ENCODE results near the gene EPC2.

The EPC2 gene

DNA sequence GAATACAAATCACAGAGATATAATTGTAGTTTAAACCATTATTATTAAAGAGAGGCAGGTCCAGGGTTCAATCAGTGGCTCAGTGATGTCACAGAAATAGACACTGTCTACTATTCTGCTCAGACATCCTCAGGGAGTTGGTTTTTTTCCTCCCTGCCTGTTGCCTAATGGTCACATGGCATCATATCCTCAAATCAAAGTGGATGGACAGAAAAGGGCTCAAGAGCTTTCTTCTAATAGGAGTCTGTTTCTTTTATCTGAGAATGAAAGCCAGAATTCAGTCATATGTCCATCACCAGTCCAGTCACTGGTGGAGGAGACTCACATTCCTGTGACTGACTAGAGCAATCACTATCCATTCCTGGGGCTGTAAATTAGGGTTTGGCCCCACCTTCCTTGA is 27.9 kb upstream of the EPC2 start:
- ChIA-PET POLR2A (no interaction called here), CTCF (interaction anchor here (0.7 kb wide), 1 partner anchor 381 kb away, joined by 4 read pairs; no protein-coding TSS in a partner anchor)
- no peak overlapping the region for H3K4me3 ChIP-seq (ENCODE audit: low read depth, low read length)
- H3K36me3 ChIP-seq (ENCODE audit: control insufficient read depth in 2 of 2, insufficient read depth in 1 of 2, low read length in 2 of 2): no peaks in the 10 kb centered on the region
- peaks cover 10% of the 10 kb centered on the region for H3K4me1 ChIP-seq (ENCODE audit: control insufficient read depth, insufficient read depth, low read length)
- no peak for TF ChIP-seq ZNF350 (tag by site-specific recombination; IDR thresholded peaks at IDR 0.05)
- TF ChIP-seq ZNF335 (tag by site-specific recombination; conservative IDR thresholded peaks at IDR 0.05): 0 out of 2 replicates have a peak, but pooled peaks have one; percentile 6
- no peaks in the 10 kb centered on the region for H3K9me3 ChIP-seq (ENCODE audit: control insufficient read depth, insufficient read depth, low read depth, low read length)
- no peak overlapping the region for H3K27ac ChIP-seq (ENCODE audit: extremely low read depth, low read depth, low read length)

DNA sequence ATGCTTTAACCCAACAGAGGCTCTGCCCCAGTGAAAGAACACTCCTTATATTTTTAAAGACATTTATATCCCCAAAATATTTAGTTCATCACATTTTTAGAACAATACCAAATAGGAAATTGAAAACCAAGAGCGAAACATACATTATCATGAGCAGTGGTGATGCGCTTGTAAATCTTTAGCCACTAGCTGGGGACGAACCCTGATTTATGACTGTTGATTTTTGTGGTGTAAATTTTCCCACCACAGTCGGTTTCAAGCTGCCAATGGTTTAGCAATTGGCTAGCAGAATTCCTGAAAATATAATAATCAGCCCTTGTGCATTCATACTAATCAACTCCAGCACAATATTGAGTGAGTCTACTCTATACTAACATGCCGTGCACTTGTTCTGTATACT is 27.3 kb upstream of the EPC2 start:
- Histone ChIP-seq H3K4me1 (ENCODE audit: control insufficient read depth, insufficient read depth, low read length) (peaks cover 10% of the 10 kb centered on the region), H3K27ac (ENCODE audit: extremely low read depth, low read depth, low read length) (no peak overlapping the region), H3K4me3 (ENCODE audit: low read depth, low read length) (no peak overlapping the region), H3K9me3 (ENCODE audit: control insufficient read depth, insufficient read depth, low read depth, low read length) (no peaks in the 10 kb centered on the region), H3K36me3 (ENCODE audit: control insufficient read depth in 2 of 2, insufficient read depth in 1 of 2, low read length in 2 of 2) (no peaks in the 10 kb centered on the region)
- TF ChIP-seq KLF16 (tag by site-specific recombination; IDR thresholded peaks at IDR 0.05): no peak
- CTCF ChIA-PET: no interaction called here
- POLR2A ChIA-PET: no interaction called here

DNA sequence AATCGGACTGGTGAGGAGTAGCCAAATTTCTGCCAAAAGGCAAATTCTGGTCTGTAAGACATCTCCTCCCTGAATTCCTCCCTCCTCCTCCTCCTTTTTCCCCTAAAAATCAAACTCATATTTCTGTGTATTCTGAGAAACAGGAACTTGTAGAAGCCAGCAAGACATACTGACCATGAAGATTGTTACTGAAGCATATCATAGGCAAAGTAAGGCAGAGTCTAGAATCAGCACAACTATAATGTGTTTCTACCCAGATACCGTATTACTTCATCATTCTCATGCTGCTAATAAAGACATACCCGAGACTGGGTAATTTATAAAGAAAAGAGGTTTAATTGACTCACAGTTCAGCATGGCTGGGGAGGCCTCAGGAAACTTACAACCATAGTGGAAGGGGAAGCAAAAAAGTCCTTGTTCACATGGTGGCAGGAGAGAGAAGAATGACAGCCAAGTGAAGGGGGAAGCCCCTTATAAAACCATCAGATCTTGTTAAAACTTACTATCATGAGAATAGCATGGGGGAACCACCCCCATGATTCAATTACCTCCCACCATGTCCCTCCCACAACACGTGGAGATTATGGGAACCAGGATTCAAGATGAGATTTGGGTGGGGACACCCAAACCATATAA is 24.9 kb upstream of the EPC2 start:
- TF ChIP-seq ZNF223 (tag by site-specific recombination; IDR thresholded peaks at IDR 0.05): no peak
- TF ChIP-seq KLF16 (tag by site-specific recombination; IDR thresholded peaks at IDR 0.05): no peak
- H3K36me3 ChIP-seq (ENCODE audit: control insufficient read depth in 2 of 2, insufficient read depth in 1 of 2, low read length in 2 of 2): no peaks in the 10 kb centered on the region
- no peak overlapping the region for H3K4me3 ChIP-seq (ENCODE audit: low read depth, low read length)
- ChIA-PET POLR2A (no interaction called here), CTCF (interaction anchor here (0.7 kb wide), 1 partner anchor 12 kb away, joined by 4 read pairs; no protein-coding TSS in a partner anchor)
- no peak overlapping the region for H3K27ac ChIP-seq (ENCODE audit: extremely low read depth, low read depth, low read length)
- no peaks in the 10 kb centered on the region for H3K9me3 ChIP-seq (ENCODE audit: control insufficient read depth, insufficient read depth, low read depth, low read length)
- 0 out of 2 replicates have a peak, but pooled peaks cover 1% of the 10 kb centered on the region for H3K4me1 ChIP-seq (ENCODE audit: control insufficient read depth, insufficient read depth, low read length)

DNA sequence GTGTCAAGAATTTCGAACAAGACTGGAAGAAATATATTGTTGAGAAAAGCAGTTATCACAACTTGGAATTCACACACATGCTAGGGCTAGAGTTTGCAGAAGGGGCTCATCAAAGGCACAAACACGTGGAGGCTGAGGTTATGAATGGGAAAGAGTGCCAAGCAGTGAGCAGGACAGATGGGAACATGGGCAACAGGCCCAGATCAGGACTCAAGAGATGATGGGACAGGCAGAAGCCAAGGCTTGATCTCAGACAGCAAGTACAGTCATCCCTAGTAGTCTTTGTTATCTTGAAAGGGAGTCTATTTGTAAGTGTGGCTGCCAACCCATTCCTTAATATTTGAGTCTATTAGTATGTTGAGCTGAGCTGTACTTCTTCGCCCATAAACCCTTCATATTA is 22.2 kb upstream of the EPC2 start:
- Histone ChIP-seq H3K4me1 (ENCODE audit: control insufficient read depth, insufficient read depth, low read length) (no peaks in the 10 kb centered on the region), H3K9me3 (ENCODE audit: control insufficient read depth, insufficient read depth, low read depth, low read length) (no peaks in the 10 kb centered on the region), H3K36me3 (ENCODE audit: control insufficient read depth in 2 of 2, insufficient read depth in 1 of 2, low read length in 2 of 2) (no peaks in the 10 kb centered on the region), H3K27ac (ENCODE audit: extremely low read depth, low read depth, low read length) (no peak overlapping the region), H3K4me3 (ENCODE audit: low read depth, low read length) (no peak overlapping the region)
- no peak for TF ChIP-seq SCRT2 (tag by site-specific recombination; IDR thresholded peaks at IDR 0.05)
- no peak for TF ChIP-seq GLI4 (tag by site-specific recombination; IDR thresholded peaks at IDR 0.05)
- no peak for TF ChIP-seq KLF10 (tag by site-specific recombination; IDR thresholded peaks at IDR 0.05)
- TF ChIP-seq REPIN1 (tag by site-specific recombination; IDR thresholded peaks at IDR 0.05; ENCODE audit: low read depth): no peak
- no peak for TF ChIP-seq ZNF16 (tag by site-specific recombination; IDR thresholded peaks at IDR 0.05; ENCODE audit: low read depth)
- TF ChIP-seq, protein P1, sequence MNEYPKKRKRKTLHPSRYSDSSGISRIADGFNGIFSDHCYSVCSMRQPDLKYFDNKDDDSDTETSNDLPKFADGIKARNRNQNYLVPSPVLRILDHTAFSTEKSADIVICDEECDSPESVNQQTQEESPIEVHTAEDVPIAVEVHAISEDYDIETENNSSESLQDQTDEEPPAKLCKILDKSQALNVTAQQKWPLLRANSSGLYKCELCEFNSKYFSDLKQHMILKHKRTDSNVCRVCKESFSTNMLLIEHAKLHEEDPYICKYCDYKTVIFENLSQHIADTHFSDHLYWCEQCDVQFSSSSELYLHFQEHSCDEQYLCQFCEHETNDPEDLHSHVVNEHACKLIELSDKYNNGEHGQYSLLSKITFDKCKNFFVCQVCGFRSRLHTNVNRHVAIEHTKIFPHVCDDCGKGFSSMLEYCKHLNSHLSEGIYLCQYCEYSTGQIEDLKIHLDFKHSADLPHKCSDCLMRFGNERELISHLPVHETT (tag by site-specific recombination; IDR thresholded peaks at IDR 0.05): no peak
- TF ChIP-seq ZNF629 (tag by site-specific recombination; IDR thresholded peaks at IDR 0.05): no peak
- TF ChIP-seq, protein P2, sequence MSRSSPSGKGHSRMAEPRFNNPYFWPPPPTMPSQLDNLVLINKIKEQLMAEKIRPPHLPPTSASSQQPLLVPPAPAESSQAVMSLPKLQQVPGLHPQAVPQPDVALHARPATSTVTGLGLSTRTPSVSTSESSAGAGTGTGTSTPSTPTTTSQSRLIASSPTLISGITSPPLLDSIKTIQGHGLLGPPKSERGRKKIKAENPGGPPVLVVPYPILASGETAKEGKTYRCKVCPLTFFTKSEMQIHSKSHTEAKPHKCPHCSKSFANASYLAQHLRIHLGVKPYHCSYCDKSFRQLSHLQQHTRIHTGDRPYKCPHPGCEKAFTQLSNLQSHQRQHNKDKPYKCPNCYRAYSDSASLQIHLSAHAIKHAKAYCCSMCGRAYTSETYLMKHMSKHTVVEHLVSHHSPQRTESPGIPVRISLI (tag by site-specific recombination; IDR thresholded peaks at IDR 0.05): no peak
- no peak for TF ChIP-seq ZBTB17 (tag by site-specific recombination; IDR thresholded peaks at IDR 0.05)
- POLR2A ChIA-PET: no interaction called here
- CTCF ChIA-PET: no interaction called here

DNA sequence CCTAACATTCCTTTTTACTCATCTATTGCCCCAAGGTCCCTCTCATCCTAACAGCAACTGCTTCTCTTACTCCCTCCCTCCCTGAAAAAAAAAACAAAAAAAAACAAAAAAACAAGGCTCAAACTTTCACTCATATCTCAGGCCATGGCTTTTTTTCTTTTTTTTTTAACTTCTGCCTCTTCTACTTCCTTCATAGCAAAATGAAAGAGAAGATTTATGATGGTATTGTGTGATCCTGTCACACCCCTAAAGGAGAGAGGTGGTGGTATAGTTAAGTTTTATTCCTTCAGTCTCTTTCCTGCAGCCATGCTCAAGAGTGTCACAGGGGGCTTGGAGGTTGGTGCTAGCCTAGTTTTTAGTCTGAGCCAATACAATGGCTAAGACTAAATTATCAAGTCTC is 21.5 kb upstream of the EPC2 start:
- no peaks in the 10 kb centered on the region for H3K4me1 ChIP-seq (ENCODE audit: control insufficient read depth, insufficient read depth, low read length)
- H3K4me3 ChIP-seq (ENCODE audit: low read depth, low read length): no peak overlapping the region
- no peaks in the 10 kb centered on the region for H3K9me3 ChIP-seq (ENCODE audit: control insufficient read depth, insufficient read depth, low read depth, low read length)
- H3K36me3 ChIP-seq (ENCODE audit: control insufficient read depth in 2 of 2, insufficient read depth in 1 of 2, low read length in 2 of 2): no peaks in the 10 kb centered on the region
- ChIA-PET POLR2A (no interaction called here), CTCF (no interaction called here)
- no peak overlapping the region for H3K27ac ChIP-seq (ENCODE audit: extremely low read depth, low read depth, low read length)
- TF ChIP-seq, protein P3, sequence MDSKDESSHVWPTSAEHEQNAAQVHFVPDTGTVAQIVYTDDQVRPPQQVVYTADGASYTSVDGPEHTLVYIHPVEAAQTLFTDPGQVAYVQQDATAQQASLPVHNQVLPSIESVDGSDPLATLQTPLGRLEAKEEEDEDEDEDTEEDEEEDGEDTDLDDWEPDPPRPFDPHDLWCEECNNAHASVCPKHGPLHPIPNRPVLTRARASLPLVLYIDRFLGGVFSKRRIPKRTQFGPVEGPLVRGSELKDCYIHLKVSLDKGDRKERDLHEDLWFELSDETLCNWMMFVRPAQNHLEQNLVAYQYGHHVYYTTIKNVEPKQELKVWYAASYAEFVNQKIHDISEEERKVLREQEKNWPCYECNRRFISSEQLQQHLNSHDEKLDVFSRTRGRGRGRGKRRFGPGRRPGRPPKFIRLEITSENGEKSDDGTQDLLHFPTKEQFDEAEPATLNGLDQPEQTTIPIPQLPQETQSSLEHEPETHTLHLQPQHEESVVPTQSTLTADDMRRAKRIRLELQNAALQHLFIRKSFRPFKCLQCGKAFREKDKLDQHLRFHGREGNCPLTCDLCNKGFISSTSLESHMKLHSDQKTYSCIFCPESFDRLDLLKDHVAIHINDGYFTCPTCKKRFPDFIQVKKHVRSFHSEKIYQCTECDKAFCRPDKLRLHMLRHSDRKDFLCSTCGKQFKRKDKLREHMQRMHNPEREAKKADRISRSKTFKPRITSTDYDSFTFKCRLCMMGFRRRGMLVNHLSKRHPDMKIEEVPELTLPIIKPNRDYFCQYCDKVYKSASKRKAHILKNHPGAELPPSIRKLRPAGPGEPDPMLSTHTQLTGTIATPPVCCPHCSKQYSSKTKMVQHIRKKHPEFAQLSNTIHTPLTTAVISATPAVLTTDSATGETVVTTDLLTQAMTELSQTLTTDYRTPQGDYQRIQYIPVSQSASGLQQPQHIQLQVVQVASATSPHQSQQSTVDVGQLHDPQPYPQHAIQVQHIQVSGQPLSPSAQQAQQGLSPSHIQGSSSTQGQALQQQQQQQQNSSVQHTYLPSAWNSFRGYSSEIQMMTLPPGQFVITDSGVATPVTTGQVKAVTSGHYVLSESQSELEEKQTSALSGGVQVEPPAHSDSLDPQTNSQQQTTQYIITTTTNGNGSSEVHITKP (tag by site-specific recombination; IDR thresholded peaks at IDR 0.05): no peak
- TF ChIP-seq, protein P2 (tag by site-specific recombination; IDR thresholded peaks at IDR 0.05): no peak
- no peak for TF ChIP-seq ZNF670 (tag by site-specific recombination; IDR thresholded peaks at IDR 0.05; ENCODE audit: low read depth)
- no peak for TF ChIP-seq ZNF221 (tag by site-specific recombination; IDR thresholded peaks at IDR 0.05; ENCODE audit: borderline replicate concordance)
- no peak for TF ChIP-seq ZNF843 (tag by site-specific recombination; IDR thresholded peaks at IDR 0.05)

Data from HEK293 (cell line).